GM12874 (cell line): ENCODE results near the gene PRRT2.

Experiments used
- CTCF ChIP-seq: IDR thresholded peaks from 2 replicates; pipeline ENCODE4 v1.5.1; 2011; ENCODE audit warnings: low read depth, mild to moderate bottlenecking, control low read depth, low read length, moderate library complexity; ENCODE audit not compliant: insufficient read depth

PRRT2 gene

GRCh38 chr16:29834079-29834478, 22.1 kb downstream of the PRRT2 start:
- TF ChIP-seq CTCF: no peak

GRCh38 chr16:29835926-29836325, 23.9 kb downstream of the PRRT2 start:
- no peak for TF ChIP-seq CTCF

- no peak for TF ChIP-seq CTCF
Observed at GRCh38 chr16:29836623-29837022, 24.6 kb downstream of the PRRT2 start.

GRCh38 chr16:29837841-29838240, 25.8 kb downstream of the PRRT2 start:
- TF ChIP-seq CTCF: no peak

GRCh38 chr16:29839822-29840221, 27.8 kb downstream of the PRRT2 start:
- no peak for TF ChIP-seq CTCF

- TF ChIP-seq CTCF: no peak
Observed at GRCh38 chr16:29840240-29840639, 28.2 kb downstream of the PRRT2 start.

- no peak for TF ChIP-seq CTCF
Observed at GRCh38 chr16:29841631-29842030, 29.6 kb downstream of the PRRT2 start.
